Measurements from ENCODE around the gene GPX4.

The GPX4 gene

GRCh38 chr19:1136621-1137317, 33.0 kb downstream of the GPX4 start:
- Histone ChIP-seq H3K4me1 (ENCODE audit: control insufficient read depth, insufficient read depth, low read length, poor library complexity, severe bottlenecking) (peaks cover 19% of the 10 kb centered on the region), H3K27ac (ENCODE audit: insufficient read depth, low read length, poor library complexity, severe bottlenecking) (no peak overlapping the region), H3K36me3 (ENCODE audit: control insufficient read depth, insufficient read depth, low read length) (no peaks in the 10 kb centered on the region), H3K9me3 (ENCODE audit: control insufficient read depth, low read length) (no peaks in the 10 kb centered on the region), H3K27me3 (replicated peaks; ENCODE audit: control insufficient read depth, insufficient read depth, low read length, poor library complexity, severe bottlenecking) (no peaks in the 10 kb centered on the region), H3K4me3 (ENCODE audit: insufficient read depth, low read depth, low read length, poor library complexity, severe bottlenecking) (no peak overlapping the region)
- DNase-seq = no peak

- Histone ChIP-seq H3K27me3 (replicated peaks; ENCODE audit: control insufficient read depth, insufficient read depth, low read length, poor library complexity, severe bottlenecking) (no peaks in the 10 kb centered on the region), H3K9me3 (ENCODE audit: control insufficient read depth, low read length) (no peaks in the 10 kb centered on the region), H3K36me3 (ENCODE audit: control insufficient read depth, insufficient read depth, low read length) (no peaks in the 10 kb centered on the region)
Observed at GRCh38 chr19:1138121-1138520, 34.3 kb downstream of the GPX4 start.

GRCh38 chr19:1139126-1139525, 35.3 kb downstream of the GPX4 start:
- Histone ChIP-seq H3K36me3 (ENCODE audit: control insufficient read depth, insufficient read depth, low read length) (peaks cover 8% of the 10 kb centered on the region), H3K4me1 (ENCODE audit: control insufficient read depth, insufficient read depth, low read length, poor library complexity, severe bottlenecking) (peaks cover under 1% of the 10 kb centered on the region), H3K27me3 (replicated peaks; ENCODE audit: control insufficient read depth, insufficient read depth, low read length, poor library complexity, severe bottlenecking) (no peaks in the 10 kb centered on the region), H3K4me3 (ENCODE audit: insufficient read depth, low read depth, low read length, poor library complexity, severe bottlenecking) (no peak overlapping the region), H3K9me3 (ENCODE audit: control insufficient read depth, low read length) (no peaks in the 10 kb centered on the region), H3K27ac (ENCODE audit: insufficient read depth, low read length, poor library complexity, severe bottlenecking) (no peak overlapping the region)
- DNase-seq = no peak

More at GRCh38 chr19:1138121-1138520, 34.3 kb downstream of the GPX4 start:
- DNase-seq = no peak
- peaks cover 9% of the 10 kb centered on the region for H3K4me1 ChIP-seq (ENCODE audit: control insufficient read depth, insufficient read depth, low read length, poor library complexity, severe bottlenecking)
- H3K27ac ChIP-seq (ENCODE audit: insufficient read depth, low read length, poor library complexity, severe bottlenecking) = no peak overlapping the region
- H3K4me3 ChIP-seq (ENCODE audit: insufficient read depth, low read depth, low read length, poor library complexity, severe bottlenecking) = no peak overlapping the region

GRCh38 chr19:1140272-1141027, 36.7 kb downstream of the GPX4 start:
- H3K36me3 ChIP-seq (ENCODE audit: control insufficient read depth, insufficient read depth, low read length) = peaks cover 10% of the 10 kb centered on the region
- no peak overlapping the region for H3K27ac ChIP-seq (ENCODE audit: insufficient read depth, low read length, poor library complexity, severe bottlenecking)
- no peaks in the 10 kb centered on the region for H3K27me3 ChIP-seq (replicated peaks; ENCODE audit: control insufficient read depth, insufficient read depth, low read length, poor library complexity, severe bottlenecking)
- H3K4me3 ChIP-seq (ENCODE audit: insufficient read depth, low read depth, low read length, poor library complexity, severe bottlenecking) = no peak overlapping the region
- H3K9me3 ChIP-seq (ENCODE audit: control insufficient read depth, low read length) = no peaks in the 10 kb centered on the region
- DNase-seq = no peak
- H3K4me1 ChIP-seq (ENCODE audit: control insufficient read depth, insufficient read depth, low read length, poor library complexity, severe bottlenecking) = no peaks in the 10 kb centered on the region

GRCh38 chr19:1141944-1142343, 38.1 kb downstream of the GPX4 start:
- Histone ChIP-seq H3K27ac (ENCODE audit: insufficient read depth, low read length, poor library complexity, severe bottlenecking) (no peak overlapping the region), H3K27me3 (replicated peaks; ENCODE audit: control insufficient read depth, insufficient read depth, low read length, poor library complexity, severe bottlenecking) (no peaks in the 10 kb centered on the region), H3K9me3 (ENCODE audit: control insufficient read depth, low read length) (no peaks in the 10 kb centered on the region), H3K4me3 (ENCODE audit: insufficient read depth, low read depth, low read length, poor library complexity, severe bottlenecking) (no peak overlapping the region), H3K4me1 (ENCODE audit: control insufficient read depth, insufficient read depth, low read length, poor library complexity, severe bottlenecking) (no peaks in the 10 kb centered on the region), H3K36me3 (ENCODE audit: control insufficient read depth, insufficient read depth, low read length) (peaks cover 21% of the 10 kb centered on the region)
- DNase-seq = no peak

GRCh38 chr19:1143828-1144399, 40.1 kb downstream of the GPX4 start:
- no peaks in the 10 kb centered on the region for H3K9me3 ChIP-seq (ENCODE audit: control insufficient read depth, low read length)
- no peaks in the 10 kb centered on the region for H3K27me3 ChIP-seq (replicated peaks; ENCODE audit: control insufficient read depth, insufficient read depth, low read length, poor library complexity, severe bottlenecking)
- no peaks in the 10 kb centered on the region for H3K4me1 ChIP-seq (ENCODE audit: control insufficient read depth, insufficient read depth, low read length, poor library complexity, severe bottlenecking)
- H3K27ac ChIP-seq (ENCODE audit: insufficient read depth, low read length, poor library complexity, severe bottlenecking) = no peak overlapping the region
- peaks cover 30% of the 10 kb centered on the region for H3K36me3 ChIP-seq (ENCODE audit: control insufficient read depth, insufficient read depth, low read length)
- no peak overlapping the region for H3K4me3 ChIP-seq (ENCODE audit: insufficient read depth, low read depth, low read length, poor library complexity, severe bottlenecking)
- no peak for DNase-seq

- no peak overlapping the region for H3K27ac ChIP-seq (ENCODE audit: insufficient read depth, low read length, poor library complexity, severe bottlenecking)
- no peaks in the 10 kb centered on the region for H3K27me3 ChIP-seq (replicated peaks; ENCODE audit: control insufficient read depth, insufficient read depth, low read length, poor library complexity, severe bottlenecking)
- H3K36me3 ChIP-seq (ENCODE audit: control insufficient read depth, insufficient read depth, low read length) = peaks cover 30% of the 10 kb centered on the region
- no peak overlapping the region for H3K4me3 ChIP-seq (ENCODE audit: insufficient read depth, low read depth, low read length, poor library complexity, severe bottlenecking)
- H3K9me3 ChIP-seq (ENCODE audit: control insufficient read depth, low read length) = no peaks in the 10 kb centered on the region
- DNase-seq = no peak
- no peaks in the 10 kb centered on the region for H3K4me1 ChIP-seq (ENCODE audit: control insufficient read depth, insufficient read depth, low read length, poor library complexity, severe bottlenecking)
Observed at GRCh38 chr19:1144741-1145140, 40.9 kb downstream of the GPX4 start.

GRCh38 chr19:1145635-1146411, 42.0 kb downstream of the GPX4 start:
- no peak overlapping the region for H3K27ac ChIP-seq (ENCODE audit: insufficient read depth, low read length, poor library complexity, severe bottlenecking)
- H3K9me3 ChIP-seq (ENCODE audit: control insufficient read depth, low read length) = no peaks in the 10 kb centered on the region
- H3K4me1 ChIP-seq (ENCODE audit: control insufficient read depth, insufficient read depth, low read length, poor library complexity, severe bottlenecking) = no peaks in the 10 kb centered on the region
- no peaks in the 10 kb centered on the region for H3K27me3 ChIP-seq (replicated peaks; ENCODE audit: control insufficient read depth, insufficient read depth, low read length, poor library complexity, severe bottlenecking)
- H3K36me3 ChIP-seq (ENCODE audit: control insufficient read depth, insufficient read depth, low read length) = peaks cover 30% of the 10 kb centered on the region
- DNase-seq = no peak
- H3K4me3 ChIP-seq (ENCODE audit: insufficient read depth, low read depth, low read length, poor library complexity, severe bottlenecking) = no peak overlapping the region

- H3K27me3 ChIP-seq (replicated peaks; ENCODE audit: control insufficient read depth, insufficient read depth, low read length, poor library complexity, severe bottlenecking) = no peaks in the 10 kb centered on the region
- H3K9me3 ChIP-seq (ENCODE audit: control insufficient read depth, low read length) = no peaks in the 10 kb centered on the region
- H3K4me1 ChIP-seq (ENCODE audit: control insufficient read depth, insufficient read depth, low read length, poor library complexity, severe bottlenecking) = no peaks in the 10 kb centered on the region
- H3K36me3 ChIP-seq (ENCODE audit: control insufficient read depth, insufficient read depth, low read length) = peaks cover 31% of the 10 kb centered on the region
- H3K4me3 ChIP-seq (ENCODE audit: insufficient read depth, low read depth, low read length, poor library complexity, severe bottlenecking) = no peak overlapping the region
- H3K27ac ChIP-seq (ENCODE audit: insufficient read depth, low read length, poor library complexity, severe bottlenecking) = no peak overlapping the region
- no peak for DNase-seq
Observed at GRCh38 chr19:1146412-1146699, 42.6 kb downstream of the GPX4 start.

Data from effector memory CD4-positive, alpha-beta T cell (primary cell).